GM23338 (cell line): ENCODE measurements around the gene HOXB6. TPM values are rescaled to one million over a fixed set of nuclear protein-coding genes. Genes with fewer than 3 reads are reported as not detected.

ENCODE experiments used
- ETS1 ChIP-seq: IDR thresholded peaks from 2 replicates; pipeline ENCODE4 v1.6.1; 2016; ENCODE audit warnings: antibody characterized with exemption
- EZH2phosphoT487 ChIP-seq: fragments of 200-600 bp; sonication (generic); IDR thresholded peaks from one replicate; pipeline ENCODE4 v1.8.1; 2018; ENCODE audit warnings: antibody characterized with exemption; ENCODE audit not compliant: unreplicated experiment
- NANOG ChIP-seq: IDR thresholded peaks from 2 replicates; pipeline ENCODE4 v1.6.1; 2016; ENCODE audit warnings: antibody characterized with exemption, borderline replicate concordance
- REST ChIP-seq: IDR thresholded peaks from one replicate; pipeline ENCODE4 v1.6.1; 2018; ENCODE audit warnings: antibody characterized with exemption; ENCODE audit not compliant: unreplicated experiment
- ZNF462 ChIP-seq: fragments of 250-450 bp; sonication (Bioruptor Pico); IDR thresholded peaks from 2 replicates; pipeline ENCODE4 v1.5.0; 2020; ENCODE audit warnings: mild to moderate bottlenecking, moderate library complexity
- polyA plus RNA-seq: library from polyadenylated mRNA; unstranded; fragments of >200 nt; fragmentation: Nextera tagmentation; extraction: Ambion mirVana; gene quantifications from 2 replicates; pipeline ENCODE4 v1.2.1, GENCODE V29; 2016
- total RNA-seq: library from RNA; depleted of rRNA; stranded (reverse); fragments of >200 nt; shearing (Covaris generic); gene quantifications from 2 replicates; pipeline ENCODE4 v1.2.3, GENCODE V29; 2014

The HOXB6 gene
- total and polyA plus RNA-seq, 2 experiments from 2014 or later: not detected

- TF ChIP-seq ZNF462 (CRISPR knock-in tag) (no peak), NANOG (no peak), ETS1 (no peak), EZH2phosphoT487 (peak; percentile 47), REST (no peak)
Observed at GRCh38 chr17:48575673-48576478, 28.9 kb downstream of the HOXB6 start (continued).
